Activated naive CD4-positive, alpha-beta T cell treated with anti-CD3 and anti-CD28 coated beads, Interleukin-2, amount 50 U/mL, for 72 hours (primary cell): ENCODE results near the gene DNAJA3. TPM values are rescaled to one million over a fixed set of nuclear protein-coding genes. Genes with fewer than 3 reads are reported as not detected.
"Not testable (repeated sequence)": the region's sequence is repeated elsewhere in the genome, so short reads cannot be mapped to it uniquely, and the experiment has no call there.

Experiments used
- ATAC-seq, 2 donors: fragments of 150-1000 bp; cut with Tn5 transposase; 2 replicates each; pipeline ENCODE4 v1.10.0; 2021; ENCODE audit warnings: mild to moderate bottlenecking in 2 of 2, moderate library complexity in 2 of 2
- DNase-seq, 2 donors: peaks; one replicate each; pipeline ENCODE4 v3.0.0; 2021 to 2022; ENCODE audit warnings: low spot score in 2 of 2
- H3K27ac Mint-ChIP-seq, 2 donors: one replicate each; pipeline ENCODE4 v1.8.0; 2022; ENCODE audit warnings: mild to moderate bottlenecking in 2 of 2, mixed read lengths in 2 of 2
- H3K36me3 Mint-ChIP-seq, 2 donors: one replicate each; pipeline ENCODE4 v1.8.0; 2022; ENCODE audit warnings: mixed read lengths in 2 of 2
- H3K9me3 Mint-ChIP-seq, 2 donors: one replicate each; pipeline ENCODE4 v1.8.0; 2022; ENCODE audit warnings: mixed read lengths in 2 of 2
- total RNA-seq, 2 donors: library from RNA; stranded (reverse); gene quantifications; one replicate each; pipeline ENCODE4 v1.2.3, GENCODE V29; 2022

DNAJA3 gene
- total RNA-seq, 2 donors from 2014 or later = 66.2 to 79.2 TPM

DNA sequence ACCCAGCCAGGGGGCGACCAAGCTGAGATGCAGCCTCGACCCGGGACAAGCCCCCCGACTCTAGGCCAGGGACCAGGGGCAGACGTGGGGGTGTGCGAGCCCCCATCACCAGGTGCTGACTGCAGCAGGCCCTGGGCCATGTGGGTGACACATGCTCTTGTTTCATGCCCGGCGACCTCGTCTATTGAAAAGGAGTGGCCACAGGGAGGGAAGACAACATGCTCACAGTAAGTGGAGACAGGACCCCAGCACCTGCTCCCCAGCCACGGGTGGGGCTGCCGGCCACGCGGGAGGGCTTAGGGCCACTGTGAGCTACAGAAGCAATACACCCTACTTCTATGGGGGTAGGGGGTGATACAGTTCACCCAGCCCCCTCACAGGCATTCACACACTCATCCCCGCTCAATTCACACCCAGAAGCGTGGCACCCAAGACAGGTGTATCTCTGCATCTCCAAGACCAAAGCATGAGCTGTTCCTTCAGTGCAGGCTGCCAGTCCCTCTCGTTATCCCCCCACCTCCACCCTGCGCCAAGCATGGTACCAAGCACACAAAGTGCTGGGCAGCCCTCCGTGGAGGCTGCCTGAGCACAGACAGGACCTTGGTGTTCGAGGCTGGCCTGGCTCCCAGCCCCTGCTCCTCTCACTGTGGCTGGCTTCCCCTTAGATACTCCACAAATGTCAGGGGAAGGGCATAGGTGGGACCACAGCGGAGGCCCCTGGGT is 40.4 kb upstream of the DNAJA3 start:
- H3K27ac Mint-ChIP-seq = no peak overlapping the region
- H3K36me3 Mint-ChIP-seq = no peaks in the 10 kb centered on the region
- ATAC-seq (no peak), DNase-seq (no peak)
- no peaks in the 10 kb centered on the region for H3K9me3 Mint-ChIP-seq

DNA sequence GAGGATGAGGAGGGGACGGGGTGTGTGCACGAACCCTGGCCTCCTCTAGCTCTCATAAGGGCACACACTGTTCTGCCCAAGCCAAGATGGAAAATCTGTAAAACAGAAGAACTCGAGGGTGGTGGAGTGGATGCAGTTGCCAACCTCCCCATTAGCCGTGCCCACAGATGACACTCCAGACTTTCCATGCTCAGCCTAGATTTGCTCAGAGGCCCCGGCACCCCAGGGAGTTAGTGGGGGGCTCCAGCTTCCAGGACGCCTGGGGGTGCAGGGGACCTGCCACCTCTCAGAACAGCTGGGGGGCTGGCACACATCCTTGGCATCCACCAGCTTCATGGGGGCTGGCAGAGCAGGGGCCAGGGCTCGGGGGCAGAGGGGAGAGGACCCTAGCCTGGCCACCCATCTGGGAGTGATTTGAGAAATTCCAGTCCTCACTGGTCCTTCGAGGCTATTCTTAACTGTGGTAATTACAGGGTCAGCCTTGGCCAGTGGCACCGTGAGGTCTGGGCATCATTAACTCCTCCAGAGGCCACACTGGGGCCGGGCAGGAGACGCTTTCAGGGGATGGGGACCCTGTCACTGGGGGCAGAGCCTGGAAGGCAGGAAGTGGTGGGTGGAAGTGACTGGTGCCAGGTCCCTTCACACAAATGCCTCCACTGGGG is 39.7 kb upstream of the DNAJA3 start:
- peak overlapping the region in 1 of 2 donors; percentile 23 for H3K27ac Mint-ChIP-seq
- no peaks in the 10 kb centered on the region for H3K36me3 Mint-ChIP-seq
- H3K9me3 Mint-ChIP-seq = no peaks in the 10 kb centered on the region
- ATAC-seq (no peak), DNase-seq (no peak)

DNA sequence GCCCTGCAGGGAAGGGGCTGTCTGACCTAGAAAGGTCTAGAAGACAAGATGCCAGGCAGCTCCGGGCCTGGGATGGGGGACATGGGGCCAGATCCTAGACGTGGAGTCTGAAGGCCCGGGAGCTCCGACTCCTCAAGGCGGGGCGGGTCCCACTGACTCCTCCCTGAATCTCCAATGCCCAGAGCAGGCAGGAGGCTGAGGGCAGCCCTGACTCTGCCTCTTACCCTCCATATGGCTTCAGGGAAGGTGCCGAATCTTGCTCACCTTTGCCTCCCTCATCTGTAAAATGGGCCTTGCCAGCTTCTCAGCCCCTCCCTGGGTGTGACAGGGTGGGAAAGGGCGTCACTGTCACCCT is 39.2 kb upstream of the DNAJA3 start:
- Mint-ChIP-seq H3K27ac (peak overlapping the region in 1 of 2 donors; percentile 23), H3K9me3 (no peaks in the 10 kb centered on the region), H3K36me3 (no peaks in the 10 kb centered on the region)
- no peak for ATAC-seq
- no peak for DNase-seq

DNA sequence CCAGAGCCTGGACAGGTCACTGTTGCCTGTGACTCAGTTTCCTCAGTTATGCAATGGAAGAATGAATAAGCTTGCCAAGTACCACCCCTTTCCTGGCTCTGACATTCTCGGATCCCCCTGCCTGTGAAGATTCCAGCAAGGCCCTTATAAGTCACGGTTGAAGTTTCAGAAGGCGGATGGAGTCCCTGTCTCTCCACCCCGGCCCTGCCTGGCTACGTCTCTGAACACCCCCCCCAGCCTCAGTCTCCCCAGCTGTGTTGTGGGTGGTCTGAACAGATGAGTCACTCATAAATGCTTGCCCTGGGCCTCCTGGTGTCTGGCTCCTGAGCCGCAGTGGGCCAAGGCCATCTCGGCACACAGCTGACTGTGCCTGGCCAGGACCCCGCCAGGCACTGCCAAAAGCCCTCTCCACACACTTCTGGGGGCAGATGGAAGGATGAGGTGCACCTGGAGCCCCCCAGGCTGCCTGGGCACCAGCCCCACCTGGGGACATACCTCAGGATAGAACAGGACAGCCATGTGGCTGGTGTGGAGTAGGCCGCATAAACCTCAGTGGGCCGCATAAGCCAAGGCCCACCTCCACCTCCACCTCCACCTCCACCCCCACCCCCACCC is 38.6 kb upstream of the DNAJA3 start:
- Mint-ChIP-seq H3K9me3 (no peaks in the 10 kb centered on the region), H3K27ac (no peak overlapping the region), H3K36me3 (no peaks in the 10 kb centered on the region)
- DNase-seq = no peak
- ATAC-seq = no peak

DNA sequence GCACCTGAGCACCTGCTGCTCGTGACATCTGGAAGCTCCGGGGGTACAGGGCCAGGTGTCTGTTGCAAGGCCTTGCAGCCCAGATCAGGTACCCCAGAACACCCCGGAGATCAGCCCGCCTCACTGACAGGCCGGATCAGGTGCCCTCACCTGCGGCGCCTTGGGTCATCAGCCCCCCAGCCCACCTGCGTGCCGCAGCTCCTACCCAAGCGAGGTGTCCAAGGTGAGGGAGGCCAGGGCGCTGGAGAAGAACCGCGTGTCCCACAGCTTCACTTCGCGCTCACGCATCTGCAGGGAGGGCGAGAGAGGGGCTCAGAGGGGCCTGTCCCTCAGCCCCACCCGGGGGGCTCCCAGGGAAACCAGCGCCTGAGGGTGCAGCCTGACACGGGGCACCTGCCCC is 37.9 kb upstream of the DNAJA3 start:
- no peak for DNase-seq
- H3K36me3 Mint-ChIP-seq = no peaks in the 10 kb centered on the region
- no peak overlapping the region for H3K27ac Mint-ChIP-seq
- H3K9me3 Mint-ChIP-seq = no peaks in the 10 kb centered on the region
- ATAC-seq = no peak

DNA sequence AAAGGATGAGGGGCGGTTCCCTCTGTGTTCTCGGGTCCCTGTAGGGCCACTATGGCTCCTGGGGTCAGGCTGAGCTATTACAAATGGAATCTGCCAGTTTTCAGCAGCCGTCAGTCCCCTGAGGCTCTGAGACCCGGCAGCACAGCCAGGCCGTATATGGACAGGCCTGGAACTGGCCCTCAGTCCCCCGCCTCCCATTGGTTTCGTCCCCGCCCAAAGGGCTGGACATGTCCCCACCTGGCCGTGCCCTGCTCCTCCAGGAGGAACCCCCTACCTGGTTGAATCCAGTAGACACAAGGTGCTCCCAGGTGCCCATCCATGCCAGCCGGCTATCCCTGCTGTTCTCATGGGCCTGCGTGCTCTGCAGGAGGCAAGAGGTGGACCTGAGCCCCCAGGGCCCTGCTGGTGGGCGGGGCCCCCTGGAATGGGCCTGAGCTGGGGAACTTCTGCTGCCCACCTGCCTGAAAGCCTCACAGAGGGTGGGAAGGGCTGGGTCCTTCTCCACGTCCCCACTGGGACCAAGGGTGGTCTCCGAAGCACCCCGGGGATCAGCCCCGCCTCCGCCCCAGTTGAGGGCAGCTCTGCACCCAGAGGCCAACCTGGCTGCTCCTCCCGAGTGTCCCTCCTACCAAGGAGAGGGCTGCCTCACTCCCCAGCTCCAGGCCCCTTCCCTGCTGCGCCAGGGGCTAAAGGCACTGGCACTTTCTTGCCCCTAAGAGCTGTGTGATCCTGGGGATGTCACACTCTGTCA is 37.2 kb upstream of the DNAJA3 start:
- ATAC-seq (no peak), DNase-seq (no peak)
- Mint-ChIP-seq H3K27ac (no peak overlapping the region), H3K9me3 (no peaks in the 10 kb centered on the region), H3K36me3 (no peaks in the 10 kb centered on the region)

DNA sequence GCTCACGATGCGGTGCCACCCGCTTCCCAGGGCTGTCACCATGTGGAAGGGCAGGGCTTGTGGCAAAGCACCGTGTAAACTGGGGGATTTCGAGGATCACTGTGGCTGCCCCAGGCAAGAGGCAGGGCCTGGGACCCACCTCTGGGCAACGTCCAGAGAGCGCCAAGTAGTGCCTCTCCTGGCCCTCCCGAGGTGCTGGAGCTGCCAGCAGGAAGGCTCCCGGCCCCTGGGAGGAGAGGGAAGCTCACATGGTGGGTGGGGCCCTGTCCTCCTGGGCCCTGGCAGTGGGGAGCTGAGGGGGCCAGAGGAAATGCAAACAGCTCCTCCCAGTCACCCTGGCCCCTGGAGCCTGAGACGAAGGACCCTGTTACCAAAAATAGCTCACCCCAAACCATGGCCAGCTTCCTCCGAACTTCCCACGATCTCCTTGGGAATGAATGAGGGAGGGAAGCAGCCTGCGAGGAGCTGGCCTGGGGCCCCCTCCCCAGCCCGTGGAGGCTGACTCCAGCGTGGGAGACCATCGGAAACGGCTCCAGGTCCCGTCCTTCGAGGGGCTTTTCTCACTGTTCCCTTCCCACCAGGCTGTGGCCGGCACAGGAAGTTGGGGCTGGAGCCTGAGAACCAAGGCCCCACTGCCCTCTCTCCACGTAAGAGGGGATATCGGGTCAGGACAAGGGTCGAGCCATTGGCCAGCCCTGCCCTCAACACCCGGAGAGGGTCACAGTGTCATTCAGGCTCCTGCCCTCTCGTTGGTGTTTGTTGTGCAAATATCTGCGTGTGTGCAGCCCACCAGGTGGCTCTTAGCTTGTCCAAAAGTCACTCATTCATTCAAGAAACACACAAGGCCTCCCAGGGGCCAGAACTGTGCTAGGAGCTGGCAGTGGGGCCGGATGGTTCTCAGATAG is 36.4 kb upstream of the DNAJA3 start:
- H3K27ac Mint-ChIP-seq = no peak overlapping the region
- H3K36me3 Mint-ChIP-seq = no peaks in the 10 kb centered on the region
- ATAC-seq (no peak), DNase-seq (no peak)
- no peaks in the 10 kb centered on the region for H3K9me3 Mint-ChIP-seq

DNA sequence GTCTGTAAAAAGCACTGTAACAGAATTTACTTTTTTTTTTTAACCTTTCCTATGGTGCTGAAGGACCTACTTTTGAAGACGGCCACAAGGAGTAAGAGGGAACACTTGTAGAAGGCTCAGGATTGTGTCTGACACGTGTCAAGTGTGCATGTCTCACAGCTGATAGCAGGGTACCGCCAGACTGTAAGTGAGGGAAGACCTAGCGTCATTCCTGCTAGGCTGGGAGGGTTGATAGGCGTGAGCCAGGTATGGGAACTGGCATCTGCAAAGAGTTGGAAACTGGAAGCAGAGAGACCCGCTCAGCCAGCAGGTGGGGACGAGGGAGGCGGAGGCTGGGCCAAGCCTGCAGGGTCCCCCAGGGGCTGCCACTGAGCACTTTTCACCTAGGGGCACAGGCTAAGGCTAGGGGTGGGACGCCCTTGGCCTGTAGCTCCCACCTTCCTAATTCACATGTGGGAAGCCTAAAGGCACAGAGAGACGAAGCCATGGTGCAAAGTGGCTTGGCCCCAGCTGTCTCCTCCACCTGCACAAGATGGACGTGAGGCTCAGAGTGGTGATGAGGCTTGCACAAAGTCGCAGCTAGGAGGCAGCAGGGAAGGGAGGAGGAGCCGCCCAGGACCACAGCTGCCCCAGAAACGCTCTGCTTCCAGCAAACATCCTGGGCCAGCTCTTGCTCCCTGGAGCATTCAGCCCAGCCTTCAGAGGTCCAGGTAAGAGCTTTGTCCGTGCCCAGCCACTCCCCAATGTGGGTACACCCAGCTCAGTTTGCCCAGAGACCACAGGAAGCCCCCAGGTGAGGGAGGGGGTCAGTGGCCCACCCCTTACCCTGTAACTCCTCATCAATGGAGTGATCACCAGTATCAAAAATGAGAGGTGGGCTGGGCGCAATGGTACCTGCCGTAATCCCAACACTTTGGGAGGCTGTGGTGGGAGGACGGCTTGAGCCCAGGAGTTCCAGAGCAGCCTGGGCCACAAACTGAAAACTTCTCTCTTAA is 35.1 kb upstream of the DNAJA3 start:
- Mint-ChIP-seq H3K36me3 (no peaks in the 10 kb centered on the region), H3K27ac (peak overlapping the region in 1 of 2 donors; percentile 65), H3K9me3 (no peaks in the 10 kb centered on the region)
- no peak for DNase-seq
- ATAC-seq = no peak

DNA sequence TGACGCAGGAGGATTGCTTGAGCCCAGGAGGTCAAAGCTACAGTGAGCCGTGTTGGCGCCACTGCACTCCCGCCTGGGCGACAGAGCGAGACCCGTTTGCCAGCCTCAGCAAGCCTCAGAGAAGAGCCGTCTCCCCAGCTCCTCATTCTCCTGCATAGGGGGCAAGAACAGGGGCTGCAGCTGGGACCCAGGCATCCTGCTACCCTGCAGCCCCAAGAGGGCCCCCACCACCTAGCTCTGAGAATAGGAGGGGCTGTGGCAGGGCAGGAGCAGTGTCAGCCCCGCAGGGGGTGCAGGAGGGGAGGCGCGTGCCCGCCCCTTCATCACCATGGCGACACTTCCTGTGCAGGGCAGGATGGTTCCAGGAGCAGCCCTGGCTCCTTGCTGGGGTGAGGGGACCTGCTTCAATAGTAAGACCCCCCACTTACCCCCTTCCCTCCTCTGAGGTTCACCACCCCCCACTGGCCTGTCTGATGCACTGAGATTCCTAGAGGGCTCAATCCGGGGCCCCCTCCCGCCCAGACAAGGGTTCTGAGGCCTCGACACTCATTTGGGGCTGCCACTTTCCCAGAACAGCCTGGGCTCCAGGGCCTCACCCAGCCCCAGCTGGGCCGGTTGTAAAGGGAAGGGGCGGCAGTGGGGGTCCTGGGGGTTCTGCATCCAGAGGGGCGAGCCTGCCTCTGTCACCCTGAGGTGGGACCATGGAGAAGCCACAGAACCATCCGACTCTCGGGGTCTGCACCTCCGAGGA is 33.9 kb upstream of the DNAJA3 start:
- Mint-ChIP-seq H3K27ac (peak overlapping the region in 1 of 2 donors; percentile 65), H3K9me3 (no peaks in the 10 kb centered on the region), H3K36me3 (no peaks in the 10 kb centered on the region)
- DNase-seq (no peak), ATAC-seq (peak in 1 of 2 donors; percentile 6)

DNA sequence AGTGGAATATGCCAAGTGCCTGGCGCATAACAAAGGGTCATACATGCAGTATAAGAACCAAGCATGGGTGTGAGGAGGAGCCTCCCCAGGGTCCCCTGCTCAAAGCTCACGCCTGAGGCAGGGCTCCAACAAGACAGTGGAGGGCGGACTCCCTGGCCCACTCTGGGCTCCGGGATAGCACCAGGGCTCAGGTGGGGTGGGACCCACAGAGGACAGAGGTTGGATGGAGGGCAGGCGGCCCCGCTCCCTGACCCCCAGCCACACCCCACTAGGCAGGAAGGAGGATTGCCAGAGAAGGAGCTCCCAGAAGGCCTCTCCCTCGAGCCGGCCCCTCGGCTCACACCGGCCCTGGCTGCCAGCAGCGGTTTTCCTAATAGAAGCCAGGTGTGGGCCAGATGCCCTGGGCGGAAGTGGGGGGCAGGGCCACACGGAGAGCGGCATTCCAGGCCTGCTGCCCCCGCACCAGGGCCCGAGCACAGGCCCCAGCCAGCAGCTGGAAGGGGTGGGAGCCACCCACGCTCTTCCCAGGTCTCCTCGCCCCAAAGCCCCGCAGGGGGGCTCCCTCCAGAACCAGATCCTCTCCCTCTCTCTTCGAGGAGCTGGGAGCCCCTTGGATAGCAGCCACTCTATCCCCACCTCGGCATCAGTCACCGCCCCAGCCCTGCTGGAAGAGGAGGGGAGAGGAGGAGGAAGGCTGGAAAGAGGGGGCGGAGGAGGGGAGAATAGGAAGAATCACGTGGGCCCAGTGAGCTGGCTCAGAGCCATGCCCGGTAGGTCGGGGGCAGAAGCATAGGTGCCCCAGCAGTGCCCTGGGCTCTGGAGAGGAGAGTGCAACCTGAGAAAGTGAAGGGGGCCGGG is 33.1 kb upstream of the DNAJA3 start:
- H3K9me3 Mint-ChIP-seq = no peaks in the 10 kb centered on the region
- H3K36me3 Mint-ChIP-seq = no peaks in the 10 kb centered on the region
- no peak overlapping the region for H3K27ac Mint-ChIP-seq
- no peak for DNase-seq
- no peak for ATAC-seq

DNA sequence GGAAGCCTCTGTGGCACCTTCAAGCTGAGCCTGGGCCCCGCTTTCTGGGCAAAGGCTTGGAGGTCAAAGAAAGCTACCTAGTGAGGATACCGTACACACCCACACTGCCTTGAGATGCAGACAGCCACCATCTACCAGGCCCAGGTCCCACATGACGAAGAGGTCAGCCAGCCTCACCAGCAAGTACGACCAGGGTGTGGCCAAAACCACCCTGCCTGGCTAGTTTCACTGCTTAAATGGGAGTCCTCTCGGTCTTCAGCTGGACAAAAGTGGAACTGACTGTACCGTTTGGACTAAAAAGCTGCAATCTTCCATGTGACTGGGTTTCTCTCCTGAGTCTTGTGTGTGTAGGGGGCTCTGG is 32.4 kb upstream of the DNAJA3 start:
- Mint-ChIP-seq H3K27ac (no peak overlapping the region), H3K9me3 (no peaks in the 10 kb centered on the region), H3K36me3 (no peaks in the 10 kb centered on the region)
- ATAC-seq = no peak
- DNase-seq = no peak

DNA sequence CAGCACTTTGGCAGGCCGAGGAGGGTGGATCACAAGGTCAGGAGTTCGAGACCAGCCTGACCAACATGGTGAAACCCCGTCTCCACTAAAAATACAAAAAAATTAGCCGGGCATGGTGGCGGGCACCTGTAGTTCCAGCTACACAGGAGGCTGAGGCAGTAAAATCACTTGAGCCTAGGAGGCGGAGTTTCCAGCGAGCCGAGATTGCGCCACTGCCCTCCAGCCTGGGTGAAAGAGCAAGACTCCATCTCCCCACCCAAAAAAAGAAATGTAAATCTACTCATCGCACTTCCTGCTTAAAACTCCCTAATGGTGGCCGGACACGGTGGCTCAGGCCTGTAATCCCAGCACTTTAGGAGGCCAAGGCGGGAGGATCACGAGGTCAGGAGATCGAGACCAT is 31.8 kb upstream of the DNAJA3 start:
- not testable (repeated sequence) for H3K27ac Mint-ChIP-seq, H3K9me3 Mint-ChIP-seq, DNase-seq, ATAC-seq, H3K36me3 Mint-ChIP-seq

DNA sequence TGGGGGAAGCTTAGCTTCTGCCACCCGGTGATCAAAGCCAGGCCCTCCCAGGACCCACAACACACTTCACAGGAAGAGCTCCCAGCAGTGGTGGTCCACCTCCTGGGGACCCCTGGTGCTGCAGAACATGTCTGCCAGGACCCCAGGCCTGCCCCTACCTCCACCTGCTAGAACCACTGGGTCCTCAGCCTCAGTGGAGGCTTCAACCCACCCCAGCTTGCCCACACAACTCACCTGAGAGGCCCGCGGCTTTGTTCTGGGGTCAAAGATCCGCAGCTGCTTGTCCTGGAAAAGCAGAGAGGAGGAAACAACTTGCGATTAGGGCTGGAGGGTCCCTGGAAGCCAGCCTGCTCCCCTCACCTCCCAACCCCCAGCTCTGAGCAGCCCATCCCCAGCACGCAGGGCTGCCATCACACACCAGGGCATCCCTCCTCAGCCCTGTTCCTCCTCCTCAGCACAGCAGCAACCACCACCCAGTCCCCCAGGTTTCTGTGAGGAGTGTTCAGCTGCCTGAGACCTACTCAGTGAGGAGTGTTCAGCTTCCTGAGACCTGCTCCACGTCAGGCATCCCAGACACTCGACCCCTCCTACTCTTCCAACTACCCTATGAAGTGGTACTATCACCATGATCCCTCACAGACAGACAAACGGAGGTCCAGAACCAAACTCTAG is 30.5 kb upstream of the DNAJA3 start:
- peak overlapping the region in 1 of 2 donors; percentile 53 for H3K27ac Mint-ChIP-seq
- ATAC-seq = no peak

More for the DNA sequence above, 30.5 kb upstream of the DNAJA3 start:
- Mint-ChIP-seq H3K36me3 (no peaks in the 10 kb centered on the region), H3K9me3 (no peaks in the 10 kb centered on the region)
- DNase-seq = no peak
